Epidermal melanocyte (primary cell): ENCODE data around the gene PTPRN2.
"Not testable (repeated sequence)": the region's sequence is repeated elsewhere in the genome, so short reads cannot be mapped to it uniquely, and the experiment has no call there.

ENCODE experiments used
- DNase-seq: peaks from one replicate; pipeline ENCODE4 v3.0.0; 2011; ENCODE audit warnings: low spot score; ENCODE audit not compliant: insufficient read length

PTPRN2 gene

DNA sequence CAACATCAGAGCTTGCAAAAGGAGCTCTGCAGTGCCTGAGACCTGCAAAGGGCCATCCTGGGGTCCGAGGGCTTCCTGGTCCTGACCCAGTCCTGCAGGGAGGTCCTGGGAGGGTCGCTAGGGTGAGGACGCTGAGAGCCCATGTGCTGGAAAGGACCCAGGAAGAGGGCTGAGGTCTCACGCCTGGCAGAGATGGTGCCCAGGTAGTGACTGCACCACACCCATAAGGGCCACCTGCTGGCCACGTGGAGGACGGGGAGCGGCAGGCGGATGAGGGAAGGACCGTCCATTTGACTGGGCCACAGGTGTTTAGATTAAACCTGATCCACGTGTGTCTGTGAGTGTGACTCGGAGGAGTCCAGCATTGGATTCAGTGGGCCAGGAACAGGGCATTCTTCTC is 858.1 kb downstream of the PTPRN2 start:
- DNase-seq = no peak

- DNase-seq = no peak
Measured at GRCh38 chr7:157727964-157728615, 859.5 kb downstream of the PTPRN2 start.

DNA sequence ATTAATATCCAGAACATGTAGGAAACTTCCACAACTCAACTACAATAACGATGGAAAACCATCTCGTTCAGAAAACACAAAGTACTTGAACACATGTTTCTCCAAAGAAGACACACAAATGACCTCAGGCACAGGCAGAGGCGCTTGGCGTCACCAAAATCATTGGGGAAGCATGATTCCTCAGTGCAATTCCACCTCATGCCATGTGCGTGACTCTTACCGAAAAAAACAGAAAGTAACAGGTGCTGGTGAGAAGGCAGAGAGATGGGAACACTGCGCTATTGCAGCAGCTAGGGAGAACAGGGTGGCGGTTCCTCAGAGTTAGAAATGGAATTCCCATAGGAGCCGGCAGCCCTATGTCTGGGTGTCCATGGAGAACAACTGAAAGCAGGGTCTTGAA is 860.9 kb downstream of the PTPRN2 start:
- no peak for DNase-seq

GRCh38 chr7:157725312-157725711 is 862.3 kb downstream of the PTPRN2 start:
- DNase-seq = not testable (repeated sequence)

DNA sequence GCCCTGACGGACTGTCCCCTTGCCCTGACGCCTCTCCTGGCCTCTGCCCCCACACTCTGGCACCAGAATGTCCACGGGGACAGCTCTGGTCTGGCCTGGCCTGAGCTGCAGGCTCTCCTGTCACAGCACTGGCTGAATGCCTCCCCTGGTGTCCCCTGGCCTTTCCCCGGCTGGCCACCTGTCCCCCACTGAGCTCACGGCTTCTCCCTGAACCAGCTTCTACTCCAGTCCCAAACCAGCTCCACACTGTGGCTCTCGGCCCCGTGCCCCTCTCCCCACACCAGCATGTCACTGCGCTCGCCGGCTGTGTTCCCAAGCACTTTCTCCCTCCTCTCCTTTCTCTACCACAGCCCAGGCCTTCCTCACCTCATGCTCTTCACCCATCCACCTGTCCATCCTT is 864.4 kb downstream of the PTPRN2 start:
- DNase-seq = no peak

DNA sequence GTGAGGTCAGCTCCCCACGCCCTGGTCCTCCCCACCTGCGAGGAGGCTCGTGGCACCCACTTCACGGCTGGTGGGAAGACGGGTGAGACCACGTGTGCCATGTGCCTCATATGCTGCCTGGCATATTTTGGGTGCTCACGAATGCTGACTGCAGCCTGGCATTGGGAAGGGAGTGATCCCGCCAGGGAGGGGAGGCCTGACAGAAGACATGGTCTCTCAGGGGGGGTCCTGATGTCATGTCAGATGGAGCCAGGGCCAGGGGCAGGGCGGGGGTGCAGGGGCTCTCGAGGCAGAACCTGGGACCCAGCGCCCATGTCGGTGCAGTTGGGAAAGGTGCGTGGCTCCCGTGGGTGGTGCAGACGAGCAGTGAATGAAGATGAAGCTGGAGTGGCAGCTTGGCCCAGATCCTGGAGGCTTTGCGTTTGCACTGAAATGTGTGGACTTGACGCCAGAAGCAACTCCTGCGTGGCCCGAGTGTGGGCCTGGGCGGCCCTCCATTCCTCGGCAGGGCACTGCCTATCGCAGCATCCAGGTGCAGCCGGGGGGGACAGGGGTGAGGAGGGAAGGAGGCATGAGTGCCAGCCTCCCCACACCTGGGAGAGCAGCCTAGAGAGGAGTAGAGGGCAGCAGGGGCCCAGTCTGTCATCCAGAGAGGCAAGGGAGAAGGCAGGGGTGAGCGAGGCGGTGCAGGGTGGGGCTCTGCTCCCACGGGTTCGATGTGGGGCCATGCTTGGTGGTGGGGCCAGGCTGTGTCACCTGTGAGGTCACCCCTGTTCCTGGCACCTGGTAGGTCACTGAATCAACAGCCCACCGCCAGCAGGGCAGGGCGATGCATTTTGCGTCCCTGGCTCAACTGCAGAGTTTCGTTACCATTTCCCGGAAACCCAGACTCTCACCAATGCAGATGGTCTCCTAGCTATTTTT is 865.2 kb downstream of the PTPRN2 start:
- no peak for DNase-seq

DNA sequence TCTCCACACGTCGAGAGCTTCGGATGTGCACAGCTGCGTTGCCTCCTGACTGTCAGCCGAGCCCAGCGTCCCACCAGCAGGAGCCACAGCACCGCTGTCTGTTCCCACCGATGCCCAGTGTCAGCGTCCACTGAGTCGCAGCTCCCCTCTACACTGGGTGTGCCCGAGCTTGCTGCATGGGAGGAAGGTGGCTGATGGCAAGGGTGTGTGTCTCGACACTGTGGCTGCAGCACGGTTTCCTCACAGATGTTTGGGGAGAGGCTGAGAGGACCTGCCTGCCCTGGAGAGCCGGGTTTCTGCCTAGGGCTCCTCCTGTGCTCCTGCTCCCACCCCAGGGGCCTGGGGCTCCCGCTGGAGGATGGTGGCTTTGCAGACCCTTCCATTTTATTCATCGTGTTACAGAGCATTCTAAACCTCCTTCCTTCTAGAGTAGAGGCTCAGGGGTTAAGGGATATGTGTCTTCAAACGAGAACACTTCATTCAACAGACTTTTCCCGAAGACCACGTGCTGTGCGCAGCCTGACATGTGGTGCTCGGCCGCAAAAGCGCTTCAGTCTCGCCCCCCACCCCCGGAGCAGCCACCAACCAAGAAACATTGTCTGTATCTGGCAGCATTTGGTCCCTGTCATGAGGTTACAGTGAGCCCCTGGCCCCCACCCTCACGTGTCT is 866.0 kb downstream of the PTPRN2 start:
- no peak for DNase-seq

DNA sequence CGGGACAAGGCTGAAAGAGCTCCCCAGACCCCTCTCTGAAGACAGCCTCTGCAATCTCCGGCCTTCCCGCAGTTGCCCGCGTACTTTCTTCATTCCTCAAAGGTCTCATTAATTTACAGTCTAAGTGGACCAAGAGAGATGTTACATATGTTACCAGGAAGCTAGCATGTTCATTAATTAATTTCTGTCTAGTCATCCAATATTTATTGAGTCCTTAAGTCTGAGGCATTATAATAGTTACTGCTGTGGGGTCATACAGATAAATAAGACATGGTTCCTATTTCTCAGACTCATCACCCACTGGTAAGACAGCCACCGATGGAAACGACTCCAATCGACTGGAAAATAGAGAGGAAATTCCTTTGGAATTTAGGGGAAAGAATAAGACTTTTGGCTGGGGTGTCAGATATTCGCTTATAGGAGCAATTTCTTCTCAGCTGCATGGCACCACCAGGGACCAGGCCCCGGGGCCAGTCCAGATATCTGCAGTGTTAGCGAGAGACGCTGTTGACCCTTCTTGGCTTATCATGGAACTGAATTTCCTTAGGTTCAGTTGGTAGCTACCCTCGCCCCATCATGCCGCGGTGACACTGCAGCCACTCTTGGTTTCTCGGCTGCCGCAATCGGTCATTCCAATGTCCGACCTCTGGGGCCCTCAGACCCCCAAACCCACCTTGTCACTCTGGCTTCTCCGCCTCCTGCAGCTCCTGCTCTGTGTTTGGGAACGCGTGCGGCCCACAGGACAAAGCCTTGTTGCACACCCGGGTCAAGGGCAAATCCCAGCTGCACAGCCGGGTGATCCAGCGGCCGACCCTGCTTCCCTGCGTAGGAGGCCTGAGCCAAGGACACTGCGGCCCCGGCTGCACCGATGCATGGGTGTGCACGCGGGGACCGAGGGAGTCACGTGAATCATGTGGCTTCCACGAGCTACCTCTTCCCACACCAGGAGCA is 867.6 kb downstream of the PTPRN2 start:
- DNase-seq = no peak

DNA sequence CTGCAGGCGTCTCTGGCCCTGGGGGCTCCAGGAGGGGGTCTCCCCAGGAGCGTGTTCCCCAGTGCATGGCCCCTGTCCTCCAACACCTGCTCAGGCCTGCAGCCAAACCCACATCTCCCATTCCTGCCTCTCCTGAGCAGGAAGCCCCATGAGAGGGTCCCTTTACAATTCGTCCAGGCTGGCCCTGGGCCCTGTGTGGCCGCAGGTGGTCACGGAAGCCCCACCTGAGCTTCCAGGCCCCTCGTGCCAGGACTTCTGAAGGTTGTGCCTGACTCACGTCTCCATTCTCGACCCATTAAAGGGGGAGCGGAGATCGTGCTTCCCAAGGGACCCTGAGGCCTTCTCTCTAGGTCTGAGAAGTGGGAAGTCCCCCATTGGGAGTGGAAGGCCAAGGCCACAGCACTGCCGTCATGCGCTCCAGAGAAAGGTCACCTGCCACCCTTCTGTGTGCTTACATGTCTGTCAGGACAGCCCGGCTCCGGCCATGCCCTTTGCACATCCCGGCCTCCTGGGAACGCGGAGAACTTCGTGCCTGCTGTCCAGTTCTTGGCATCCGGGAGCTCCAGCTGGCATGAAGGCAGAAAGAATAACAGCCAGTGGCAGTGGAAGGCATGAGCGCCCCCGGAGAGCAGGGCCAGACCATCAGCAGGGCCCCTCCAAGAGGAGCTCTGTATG is 868.5 kb downstream of the PTPRN2 start:
- no peak for DNase-seq

GRCh38 chr7:157718303-157719007 is 869.2 kb downstream of the PTPRN2 start:
- DNase-seq = no peak

DNA sequence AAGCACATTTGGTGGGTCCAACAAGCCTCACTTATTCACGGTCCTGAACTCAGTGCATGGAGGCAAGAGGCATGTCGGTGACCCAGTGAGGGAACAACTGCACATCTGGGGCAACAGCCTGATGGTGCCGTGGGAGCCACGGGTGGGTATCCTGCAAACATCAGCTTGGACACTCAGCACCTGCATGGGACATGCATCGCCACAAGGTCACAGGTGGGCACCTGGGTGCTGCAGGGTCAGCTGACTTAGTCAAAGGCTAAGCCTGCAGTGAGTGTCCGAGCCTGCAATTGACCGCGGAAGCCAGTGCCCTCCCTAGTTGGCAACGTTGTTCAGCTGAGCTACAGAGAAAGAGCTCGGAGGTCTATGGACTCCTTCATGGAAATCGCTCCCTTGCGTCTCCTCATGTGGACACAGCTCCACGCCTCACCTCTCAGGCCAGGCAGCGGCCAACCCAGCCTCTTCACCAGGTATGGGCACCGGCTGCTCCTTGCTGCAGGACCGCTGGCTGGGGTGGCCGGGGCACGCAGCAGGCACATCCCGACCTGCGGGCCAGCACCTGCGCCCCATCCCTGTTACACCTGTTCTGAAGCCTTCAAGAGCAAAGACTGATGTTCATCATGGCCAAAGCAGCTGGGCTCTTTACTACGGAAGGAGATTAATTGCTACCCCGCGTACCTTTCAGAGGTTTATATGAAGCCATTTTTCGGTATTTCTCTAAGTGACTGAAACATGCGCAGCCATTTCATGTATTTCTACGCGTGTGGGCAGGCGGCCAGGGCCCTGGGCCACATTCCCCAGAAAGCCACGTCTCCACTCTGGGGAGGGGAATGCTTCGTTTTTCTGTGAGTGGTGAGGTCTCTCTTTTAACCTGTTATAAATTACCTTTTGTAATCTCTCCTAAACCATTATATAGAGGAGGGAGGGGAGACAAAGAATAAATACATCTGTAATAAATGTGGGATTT is 870.1 kb downstream of the PTPRN2 start:
- DNase-seq = no peak

- DNase-seq = no peak
Measured at GRCh38 chr7:157715938-157716280, 871.7 kb downstream of the PTPRN2 start.

DNA sequence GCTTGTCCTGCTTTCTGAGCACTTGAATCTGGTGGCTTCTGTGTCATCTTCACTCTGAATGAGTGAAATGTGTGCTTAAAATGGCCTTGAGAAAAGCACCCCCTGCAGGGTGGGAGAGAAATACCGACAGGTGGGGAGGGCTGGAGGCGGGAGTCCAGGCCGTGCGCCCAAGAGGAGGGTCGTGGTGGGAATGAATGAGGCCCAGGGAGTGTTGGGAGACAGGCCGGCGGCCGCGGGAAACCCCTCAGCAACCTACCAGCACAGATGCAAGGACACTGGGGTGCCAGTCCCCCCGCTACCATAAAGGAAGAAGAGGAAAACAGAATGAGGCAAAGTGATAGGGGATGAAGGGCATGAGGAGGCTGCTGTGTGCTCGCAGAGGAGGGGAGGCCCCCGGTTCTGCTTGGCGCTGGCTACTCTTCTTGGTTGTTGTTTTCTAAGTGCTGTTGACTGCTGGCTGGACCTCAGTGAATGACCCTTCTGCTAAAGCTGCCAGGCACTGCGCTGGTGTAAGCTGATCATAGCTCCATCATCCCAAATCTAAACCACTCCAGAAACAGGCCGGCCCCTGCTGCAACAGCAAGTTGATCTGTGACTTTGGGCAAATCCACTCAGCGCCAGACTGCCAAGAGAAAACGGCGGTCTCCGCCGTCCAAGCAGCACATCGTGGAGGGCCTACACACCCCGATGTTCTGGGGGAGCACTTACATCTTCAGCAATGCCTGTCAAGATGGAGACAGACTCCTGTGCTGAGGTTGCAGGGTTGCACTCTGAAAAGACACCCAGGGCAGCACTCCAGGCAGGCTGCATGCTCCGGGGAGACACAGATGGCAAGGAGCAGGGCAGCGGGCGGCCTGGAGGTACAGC is 872.3 kb downstream of the PTPRN2 start:
- DNase-seq = no peak

DNA sequence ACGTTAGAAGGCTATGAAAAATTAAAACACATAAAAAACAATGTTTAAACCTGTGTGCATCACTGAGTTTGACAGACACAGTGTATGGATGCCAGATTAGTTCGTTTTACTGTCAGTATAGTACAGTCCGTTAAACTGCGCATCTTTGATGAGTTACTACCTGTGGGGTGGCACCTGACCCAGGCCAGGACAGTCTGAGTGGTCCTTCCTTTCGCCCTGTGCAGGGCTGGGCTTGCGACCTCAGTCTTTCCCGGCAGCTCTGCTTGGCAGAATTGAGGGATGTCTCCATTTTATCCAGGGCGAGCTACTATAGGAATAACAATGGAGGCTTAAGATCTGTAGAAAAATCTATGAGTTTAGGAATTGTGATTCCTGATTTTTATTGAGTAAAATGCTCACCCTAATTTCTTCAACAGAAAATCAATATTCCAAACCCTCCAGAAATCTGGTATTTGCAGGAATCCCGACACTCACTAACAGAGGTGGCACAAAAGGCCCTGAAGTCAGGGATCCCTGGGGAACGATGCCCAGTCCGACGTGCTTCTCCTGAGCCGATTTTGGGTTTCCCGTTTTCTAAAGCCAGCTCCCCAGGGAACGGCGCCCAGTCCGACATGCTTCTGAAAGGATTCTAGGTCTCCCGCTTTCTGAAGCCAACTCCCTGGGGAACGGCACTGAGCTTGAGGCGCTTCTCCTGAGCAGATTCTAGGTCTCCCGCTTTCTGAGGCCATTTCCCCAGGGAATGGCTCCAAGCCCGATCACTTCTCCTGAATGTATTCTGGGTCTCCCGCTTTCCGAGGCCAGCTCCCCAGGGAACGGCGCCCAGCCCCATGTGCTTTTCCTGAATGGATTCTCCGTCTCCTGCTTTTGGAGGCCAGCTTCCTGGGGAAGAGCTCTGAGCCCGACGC is 873.2 kb downstream of the PTPRN2 start:
- no peak for DNase-seq

DNA sequence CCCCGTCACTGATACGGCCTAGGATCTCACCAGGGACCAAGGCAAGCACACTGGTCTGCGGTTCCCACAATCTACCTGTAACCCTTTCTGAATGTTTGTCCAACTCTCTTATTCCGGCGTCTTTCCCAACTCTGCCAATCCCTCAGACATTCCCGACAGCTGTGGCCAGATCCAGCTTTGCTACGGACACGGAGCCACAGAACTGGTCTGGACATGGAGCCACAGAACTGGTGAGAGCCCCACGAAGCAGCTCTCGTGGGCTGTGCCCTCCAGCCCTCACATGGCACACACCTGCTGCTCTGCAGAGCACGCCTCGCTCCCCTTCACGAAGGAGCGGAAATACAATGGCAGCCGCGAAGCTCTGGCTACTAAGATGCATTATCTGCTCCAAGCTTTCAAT is 874.0 kb downstream of the PTPRN2 start:
- no peak for DNase-seq

DNA sequence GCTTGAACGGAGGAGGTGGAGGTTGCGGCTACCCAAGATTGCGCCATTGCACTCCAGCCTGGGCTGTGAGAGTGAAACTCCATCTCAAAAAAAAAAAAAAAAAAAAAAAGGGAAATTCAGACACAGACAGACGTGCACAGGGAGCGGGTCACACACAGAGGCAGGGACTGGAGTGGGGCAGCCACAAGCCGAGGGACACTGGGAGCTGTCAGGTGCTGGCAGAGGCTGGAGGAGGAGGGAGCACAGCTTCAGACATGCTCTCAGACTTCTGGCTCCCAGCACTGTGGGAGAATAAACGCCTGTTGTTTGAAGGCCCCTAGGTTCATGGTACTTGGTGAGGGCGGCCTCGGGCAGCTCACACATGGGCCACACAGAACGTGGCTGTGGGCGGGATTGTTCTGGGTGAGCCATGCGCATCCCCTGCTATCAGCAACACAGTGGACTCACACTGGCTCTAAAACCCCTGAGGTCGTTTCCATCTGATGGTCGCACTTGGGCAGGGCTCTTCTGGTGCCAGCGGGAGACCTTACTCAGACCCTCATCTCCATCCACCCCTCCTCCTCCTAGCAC is 874.9 kb downstream of the PTPRN2 start:
- no peak for DNase-seq
